Endothelial cell of umbilical vein (primary cell): ENCODE measurements around the gene TNFRSF1B.

Source experiments
- CTCF ChIP-seq, 2 donors: IDR thresholded peaks; 1 replicate in 1 of 2; 2 replicates in 1 of 2; pipeline ENCODE4 v1.5.1; 2011; ENCODE audit warnings: low read length in 2 of 2, mild to moderate bottlenecking in 2 of 2, moderate library complexity in 2 of 2, control low read depth in 1 of 2, inconsistent platforms in 1 of 2, low read depth in 1 of 2; ENCODE audit not compliant: insufficient read depth in 1 of 2; ENCODE audit errors: extremely low read depth in 1 of 2
- EZH2 ChIP-seq: IDR thresholded peaks from 2 replicates; pipeline ENCODE4 v1.6.1; 2012; ENCODE audit warnings: borderline replicate concordance, low read depth, mild to moderate bottlenecking, moderate library complexity, low read length, inconsistent platforms; ENCODE audit not compliant: severe bottlenecking
- FOS ChIP-seq: IDR thresholded peaks from 2 replicates; pipeline ENCODE4 v1.6.1; 2011; ENCODE audit warnings: mild to moderate bottlenecking, low read length, moderate library complexity, borderline replicate concordance; ENCODE audit not compliant: insufficient read depth
- GATA2 ChIP-seq: IDR thresholded peaks from 2 replicates; pipeline ENCODE4 v1.7.0; 2011; ENCODE audit warnings: low read depth, mild to moderate bottlenecking, moderate library complexity, mixed read lengths, low read length; ENCODE audit not compliant: insufficient read length, insufficient read depth
- MAX ChIP-seq: IDR thresholded peaks from 2 replicates; pipeline ENCODE4 v1.6.1; 2011; ENCODE audit not compliant: insufficient read depth, insufficient read length
- MYC ChIP-seq: IDR thresholded peaks from one replicate; pipeline ENCODE4 v1.6.1; 2011; ENCODE audit warnings: mild to moderate bottlenecking, low read depth, low read length
- POLR2A ChIP-seq: IDR thresholded peaks from 2 replicates; pipeline ENCODE4 v1.6.1; 2012; ENCODE audit warnings: low read depth, mild to moderate bottlenecking, control low read depth, low read length
- POLR2AphosphoS5 ChIP-seq: IDR thresholded peaks from 2 replicates; pipeline ENCODE4 v1.6.1; 2012; ENCODE audit warnings: low read depth, mild to moderate bottlenecking, control low read depth, low read length, moderate library complexity; ENCODE audit not compliant: insufficient read depth

- TF ChIP-seq MYC: no peak
- TF ChIP-seq CTCF (IDR thresholded peaks at IDR 0.05; ENCODE audit: extremely low read depth in 1 of 2, insufficient read depth in 1 of 2, low read depth in 1 of 2, low read length in 2 of 2): no peak
- TF ChIP-seq FOS: no peak
- no peak for TF ChIP-seq POLR2A
- no peak for TF ChIP-seq POLR2AphosphoS5
- no peak for TF ChIP-seq EZH2
- no peak for TF ChIP-seq GATA2
- no peak for TF ChIP-seq MAX
Measured at GRCh38 chr1:12231276-12231595, 64.4 kb downstream of the TNFRSF1B start.
